Retinal pigment epithelial cell (primary cell): ENCODE data around the gene NCKAP5L.
A peak's percentile ranks its signal among the peaks of the same experiment; 100 is the strongest.
"Not testable (repeated sequence)": the region's sequence is repeated elsewhere in the genome, so short reads cannot be mapped to it uniquely, and the experiment has no call there.

Source experiments
- DNase-seq: peaks from one replicate; pipeline ENCODE4 v3.0.0-alpha.2; 2010; ENCODE audit warnings: low read depth
- H3K4me3 ChIP-seq: 2 replicates; pipeline ENCODE4 v1.5.1; 2011; ENCODE audit warnings: mild to moderate bottlenecking, low read length, control low read depth, moderate library complexity
- CTCF ChIP-seq: conservative IDR thresholded peaks from 2 replicates; pipeline ENCODE4 v1.5.1; 2011; ENCODE audit warnings: low read depth, low read length, control low read depth, inconsistent platforms

NCKAP5L gene

DNA sequence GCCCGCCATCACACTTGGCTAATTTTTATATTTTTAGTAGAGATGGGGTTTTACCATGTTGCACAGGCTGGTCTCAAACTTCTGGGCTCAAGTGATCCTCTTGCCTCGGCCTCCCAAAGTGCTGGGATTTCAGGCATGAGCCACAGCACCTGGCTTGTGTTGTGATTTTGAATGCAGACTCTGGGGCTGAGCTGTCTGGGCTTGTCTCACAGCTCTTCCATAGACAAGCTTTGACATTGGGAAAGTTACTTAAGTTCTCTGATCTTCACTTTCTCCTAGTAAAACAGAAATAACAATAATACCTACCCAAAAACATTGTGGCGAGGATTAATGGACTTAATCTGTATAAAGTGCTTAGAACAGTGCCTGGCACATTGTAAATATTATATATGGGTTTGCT, 50.9 kb downstream of the NCKAP5L start:
- no peak overlapping the region for H3K4me3 ChIP-seq
- DNase-seq: no peak
- no peak for TF ChIP-seq CTCF

DNA sequence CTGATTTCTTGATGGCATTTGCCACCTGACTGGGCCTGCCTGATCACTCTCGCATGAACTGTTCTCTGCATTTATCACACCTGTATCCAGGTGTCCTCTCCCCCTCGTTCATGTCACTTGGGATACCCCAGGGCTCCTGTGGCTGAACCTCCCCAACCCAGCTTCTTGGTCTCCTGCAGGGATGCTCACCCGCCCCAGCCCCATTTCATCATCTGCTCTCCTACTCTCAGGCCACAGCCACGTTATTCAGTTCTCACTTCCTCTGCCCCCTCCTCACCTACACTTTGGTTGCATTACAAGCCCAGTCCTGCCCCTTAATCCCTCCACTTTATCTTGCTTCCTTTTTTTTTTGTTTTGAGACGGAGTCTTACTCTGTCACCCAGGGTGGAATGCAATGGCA, 51.4 kb downstream of the NCKAP5L start:
- DNase-seq: no peak
- no peak for TF ChIP-seq CTCF
- H3K4me3 ChIP-seq: no peak overlapping the region

- H3K4me3 ChIP-seq: no peak overlapping the region
- DNase-seq: peak; percentile 14
- peak; percentile 81 for TF ChIP-seq CTCF
These were observed 51.8 kb downstream of the NCKAP5L start for GRCh38 chr12:49776413-49776812.

DNA sequence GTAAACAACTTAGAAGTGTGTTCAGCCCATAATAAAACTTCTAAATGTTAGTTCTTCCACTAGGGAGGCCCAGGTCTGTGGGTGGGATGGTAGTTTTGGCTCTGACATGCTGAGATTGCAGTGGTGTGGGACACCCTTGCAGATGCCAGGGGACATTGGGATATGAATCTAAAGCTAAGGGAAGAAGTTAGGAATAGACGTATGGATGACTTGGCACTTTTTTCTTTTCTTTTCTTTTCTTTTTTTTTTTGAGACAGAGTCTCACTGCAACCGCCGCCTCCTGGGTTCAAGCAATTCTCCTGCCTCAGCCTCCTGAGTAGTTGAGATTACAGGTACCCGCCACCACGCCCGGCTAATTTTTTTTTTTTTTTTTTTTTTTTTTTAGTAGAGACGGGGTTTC, 55.1 kb downstream of the NCKAP5L start:
- not testable (repeated sequence) for H3K4me3 ChIP-seq, DNase-seq

GRCh38 chr12:49767333-49767732, 60.9 kb downstream of the NCKAP5L start:
- TF ChIP-seq CTCF: no peak
- no peak overlapping the region for H3K4me3 ChIP-seq
- no peak for DNase-seq

- TF ChIP-seq CTCF: no peak
- DNase-seq: no peak
- H3K4me3 ChIP-seq: no peak overlapping the region
These were observed 62.1 kb downstream of the NCKAP5L start for GRCh38 chr12:49766115-49766455.

DNA sequence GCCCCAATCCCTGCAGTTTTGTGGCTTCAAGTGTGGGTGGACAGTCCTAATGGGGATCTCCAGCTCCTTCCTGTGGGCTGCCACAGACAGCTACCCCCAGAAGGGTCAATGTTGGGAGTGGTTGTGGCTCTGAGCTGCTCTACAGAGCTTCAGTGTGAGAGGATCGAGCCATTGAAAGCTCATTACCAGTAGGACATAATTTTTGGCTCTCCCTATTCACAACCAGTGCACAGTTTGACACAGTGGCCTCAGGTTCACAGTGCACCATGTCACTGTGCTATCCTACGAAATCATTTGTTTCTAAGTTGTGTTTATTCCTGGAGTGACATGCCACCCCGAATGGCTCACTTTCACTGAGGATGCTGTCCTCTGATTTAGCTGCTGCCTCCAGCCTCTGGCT, 64.1 kb downstream of the NCKAP5L start:
- DNase-seq: no peak
- no peak overlapping the region for H3K4me3 ChIP-seq
- no peak for TF ChIP-seq CTCF

DNA sequence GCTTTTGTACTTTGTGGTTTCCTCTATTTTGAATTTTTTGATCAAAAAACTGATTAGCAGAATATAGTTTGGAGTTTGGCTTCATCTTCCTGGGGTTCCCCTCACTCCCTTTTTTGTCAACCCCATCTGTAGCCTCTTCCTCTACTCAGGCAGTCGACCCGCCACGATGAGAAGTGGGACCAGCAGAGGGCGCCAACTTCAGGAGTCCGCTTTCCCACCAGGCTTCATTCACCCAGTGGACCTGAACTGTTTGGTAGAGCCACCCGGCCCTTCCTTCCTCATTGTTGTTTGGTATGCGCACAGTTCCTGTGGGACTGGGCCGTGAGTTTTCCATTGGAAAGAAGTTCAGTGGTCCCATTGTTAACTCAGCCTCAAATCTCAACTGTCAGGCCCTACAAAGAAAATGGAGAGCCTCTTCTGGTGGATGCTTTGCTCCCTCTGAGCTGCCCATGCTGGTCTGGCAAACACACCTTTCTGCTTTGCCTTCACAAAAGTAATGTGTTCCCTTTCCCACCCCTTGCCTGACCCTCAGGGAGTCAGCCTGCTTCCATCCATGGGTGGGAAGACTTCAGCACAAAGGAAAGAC, 65.1 kb downstream of the NCKAP5L start:
- DNase-seq: no peak
- no peak overlapping the region for H3K4me3 ChIP-seq
- TF ChIP-seq CTCF: peak; percentile 79
